B cell (primary cell): ENCODE data around the gene GRB10.

Source experiments
- CTCF ChIP-seq: fragments of 200-600 bp; IDR thresholded peaks from one replicate; pipeline ENCODE4 v1.8.0; 2022; ENCODE audit warnings: antibody characterized with exemption, mild to moderate bottlenecking
- EZH2 ChIP-seq: IDR thresholded peaks from 2 replicates; pipeline ENCODE4 v1.6.1; 2012; ENCODE audit warnings: borderline replicate concordance, low read depth, mild to moderate bottlenecking, moderate library complexity, low read length; ENCODE audit not compliant: insufficient read depth, poor library complexity, severe bottlenecking

- TF ChIP-seq EZH2 (no peak), CTCF (no peak)
These were observed 50.8 kb downstream of the GRB10 start for GRCh38 chr7:50731703-50732582.
